ENCODE measurements around the gene ASB18. TPM values are rescaled to one million over a fixed set of nuclear protein-coding genes. Genes with fewer than 3 reads are reported as not detected.

ASB18 gene
- total RNA-seq, 1 experiment from 2014 or later: not detected

DNA sequence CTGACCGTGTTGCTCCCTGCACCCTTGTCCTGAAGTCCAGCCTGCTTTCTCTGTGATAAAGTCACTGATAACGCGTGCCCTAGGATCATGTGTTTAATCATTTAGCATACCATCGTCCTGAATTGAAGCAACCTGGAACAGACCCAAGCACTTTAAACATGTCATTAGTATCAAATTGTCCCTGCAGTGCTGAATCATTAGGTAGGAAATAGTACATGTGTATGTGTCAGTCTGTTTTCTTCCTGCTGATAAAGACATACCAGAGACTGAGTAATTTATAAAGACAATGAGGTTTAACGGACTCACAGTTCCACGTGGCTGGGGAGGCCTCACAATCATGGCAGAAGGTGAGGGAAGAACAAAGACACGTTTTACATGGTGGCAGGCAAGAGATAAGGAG lies 2.8 kb downstream of the ASB18 start:
- no peak overlapping the region for H3K4me3 Mint-ChIP-seq (ENCODE audit: unreplicated experiment)
- no peaks in the 10 kb centered on the region for H3K4me1 ChIP-seq
- peaks cover 8% of the 10 kb centered on the region for H3K27me3 Mint-ChIP-seq (ENCODE audit: insufficient read depth, unreplicated experiment)
- no peak overlapping the region for H3K27ac Mint-ChIP-seq (ENCODE audit: unreplicated experiment)
- H3K36me3 Mint-ChIP-seq (ENCODE audit: insufficient read depth, unreplicated experiment): no peaks in the 10 kb centered on the region
- DNase-seq: no peak
- no peaks in the 10 kb centered on the region for H3K9me3 ChIP-seq
- TF ChIP-seq, protein P1, sequence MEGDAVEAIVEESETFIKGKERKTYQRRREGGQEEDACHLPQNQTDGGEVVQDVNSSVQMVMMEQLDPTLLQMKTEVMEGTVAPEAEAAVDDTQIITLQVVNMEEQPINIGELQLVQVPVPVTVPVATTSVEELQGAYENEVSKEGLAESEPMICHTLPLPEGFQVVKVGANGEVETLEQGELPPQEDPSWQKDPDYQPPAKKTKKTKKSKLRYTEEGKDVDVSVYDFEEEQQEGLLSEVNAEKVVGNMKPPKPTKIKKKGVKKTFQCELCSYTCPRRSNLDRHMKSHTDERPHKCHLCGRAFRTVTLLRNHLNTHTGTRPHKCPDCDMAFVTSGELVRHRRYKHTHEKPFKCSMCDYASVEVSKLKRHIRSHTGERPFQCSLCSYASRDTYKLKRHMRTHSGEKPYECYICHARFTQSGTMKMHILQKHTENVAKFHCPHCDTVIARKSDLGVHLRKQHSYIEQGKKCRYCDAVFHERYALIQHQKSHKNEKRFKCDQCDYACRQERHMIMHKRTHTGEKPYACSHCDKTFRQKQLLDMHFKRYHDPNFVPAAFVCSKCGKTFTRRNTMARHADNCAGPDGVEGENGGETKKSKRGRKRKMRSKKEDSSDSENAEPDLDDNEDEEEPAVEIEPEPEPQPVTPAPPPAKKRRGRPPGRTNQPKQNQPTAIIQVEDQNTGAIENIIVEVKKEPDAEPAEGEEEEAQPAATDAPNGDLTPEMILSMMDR (IDR thresholded peaks at IDR 0.05; ENCODE audit: insufficient read depth in 1 of 2, low read depth in 1 of 2, low read length in 1 of 2, severe bottlenecking in 1 of 2, unreplicated experiment in 1 of 2): no peak
- intact Hi-C loops (cut with micrococcal nuclease; ENCODE audit: unreplicated experiment): no loop called here
- ChIA-PET CTCF (no interaction called here), POLR2A (no interaction called here)
- H3K9me3 Mint-ChIP-seq (ENCODE audit: unreplicated experiment): peaks cover 20% of the 10 kb centered on the region
- H3K36me3 ChIP-seq (ENCODE audit: control insufficient read depth, insufficient read depth, low read length): no peaks in the 10 kb centered on the region
- no peaks in the 10 kb centered on the region for H3K27me3 ChIP-seq (replicated peaks; ENCODE audit: control insufficient read depth, insufficient read depth, low read length)
- BruUV-seq (replicated peaks): no TSS peak
- no peak overlapping the region for H3K4me3 ChIP-seq (ENCODE audit: low read depth, low read length)
- no peaks in the 10 kb centered on the region for H3K4me1 Mint-ChIP-seq (ENCODE audit: low read depth, unreplicated experiment)

DNA sequence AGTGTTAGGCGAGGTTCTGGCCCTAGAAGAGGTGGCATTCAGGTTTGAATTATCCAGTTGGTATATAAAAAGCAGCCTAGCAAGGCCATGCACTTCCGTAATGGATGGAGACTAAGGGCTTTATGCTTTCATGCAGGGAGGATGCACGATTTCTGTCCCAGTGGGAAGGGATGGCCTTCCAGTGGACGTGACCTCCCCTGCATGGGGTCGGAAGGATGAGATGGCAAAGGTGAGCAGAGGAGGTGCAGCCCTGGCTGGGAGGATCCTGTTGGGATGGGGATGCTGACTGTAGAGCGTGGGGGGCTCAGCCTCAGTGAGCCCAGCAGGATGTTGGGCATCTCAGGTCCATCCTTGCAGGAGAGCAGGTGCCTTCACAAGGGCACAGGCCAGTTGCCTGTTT lies 4.8 kb downstream of the ASB18 start:
- no TSS peak for BruUV-seq (replicated peaks)
- Histone ChIP-seq H3K9me3 (no peaks in the 10 kb centered on the region), H3K27me3 (replicated peaks; ENCODE audit: control insufficient read depth, insufficient read depth, low read length) (no peaks in the 10 kb centered on the region), H3K4me1 (no peaks in the 10 kb centered on the region), H3K4me3 (ENCODE audit: low read depth, low read length) (no peak overlapping the region), H3K36me3 (ENCODE audit: control insufficient read depth, insufficient read depth, low read length) (no peaks in the 10 kb centered on the region)
- Mint-ChIP-seq H3K27ac (ENCODE audit: unreplicated experiment) (no peak overlapping the region), H3K4me1 (ENCODE audit: low read depth, unreplicated experiment) (no peaks in the 10 kb centered on the region), H3K36me3 (ENCODE audit: insufficient read depth, unreplicated experiment) (peaks cover 4% of the 10 kb centered on the region), H3K4me3 (ENCODE audit: unreplicated experiment) (no peak overlapping the region), H3K9me3 (ENCODE audit: unreplicated experiment) (peaks cover 20% of the 10 kb centered on the region), H3K27me3 (ENCODE audit: insufficient read depth, unreplicated experiment) (peaks cover 8% of the 10 kb centered on the region)
- intact Hi-C loops (cut with micrococcal nuclease; ENCODE audit: unreplicated experiment): no loop called here
- DNase-seq: no peak
- TF ChIP-seq, protein P1 (IDR thresholded peaks at IDR 0.05; ENCODE audit: insufficient read depth in 1 of 2, low read depth in 1 of 2, low read length in 1 of 2, severe bottlenecking in 1 of 2, unreplicated experiment in 1 of 2): no peak
- ChIA-PET CTCF (no interaction called here), POLR2A (no interaction called here)

DNA sequence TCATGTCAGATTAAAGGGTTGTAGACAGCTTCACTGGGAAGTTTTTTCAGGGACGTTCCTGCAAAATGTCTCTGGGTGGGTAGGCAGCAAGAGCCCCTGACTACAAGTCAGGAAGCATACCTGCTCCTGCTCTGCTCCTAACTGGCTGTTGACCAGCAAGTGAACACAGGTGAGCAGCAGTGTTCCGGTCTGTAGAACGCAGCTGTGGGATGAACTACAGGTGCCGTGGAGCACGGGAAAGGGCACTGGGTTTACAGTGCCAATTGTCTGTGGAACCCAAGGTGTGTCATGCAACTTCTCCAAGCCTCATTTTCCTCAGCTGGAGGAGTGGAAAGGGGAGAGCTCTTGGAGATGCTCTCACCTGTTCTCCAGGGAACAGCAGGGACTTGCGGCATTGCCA lies 6.6 kb downstream of the ASB18 start:
- ChIA-PET CTCF (no interaction called here), POLR2A (no interaction called here)
- H3K4me1 Mint-ChIP-seq (ENCODE audit: low read depth, unreplicated experiment): no peaks in the 10 kb centered on the region
- Histone ChIP-seq H3K4me1 (no peaks in the 10 kb centered on the region), H3K9me3 (no peaks in the 10 kb centered on the region), H3K27me3 (replicated peaks; ENCODE audit: control insufficient read depth, insufficient read depth, low read length) (no peaks in the 10 kb centered on the region), H3K4me3 (ENCODE audit: low read depth, low read length) (no peak overlapping the region), H3K36me3 (ENCODE audit: control insufficient read depth, insufficient read depth, low read length) (no peaks in the 10 kb centered on the region)
- intact Hi-C loops (cut with micrococcal nuclease; ENCODE audit: unreplicated experiment): no loop called here
- TF ChIP-seq, protein P1 (IDR thresholded peaks at IDR 0.05; ENCODE audit: insufficient read depth in 1 of 2, low read depth in 1 of 2, low read length in 1 of 2, severe bottlenecking in 1 of 2, unreplicated experiment in 1 of 2): no peak
- peaks cover 8% of the 10 kb centered on the region for H3K27me3 Mint-ChIP-seq (ENCODE audit: insufficient read depth, unreplicated experiment)
- H3K9me3 Mint-ChIP-seq (ENCODE audit: unreplicated experiment): peaks cover 20% of the 10 kb centered on the region
- no peak for DNase-seq
- H3K27ac Mint-ChIP-seq (ENCODE audit: unreplicated experiment): no peak overlapping the region
- H3K4me3 Mint-ChIP-seq (ENCODE audit: unreplicated experiment): no peak overlapping the region
- H3K36me3 Mint-ChIP-seq (ENCODE audit: insufficient read depth, unreplicated experiment): peaks cover 4% of the 10 kb centered on the region
- no TSS peak for BruUV-seq (replicated peaks)
